ENCODE measurements around the gene PCBP3.
"Not testable (repeated sequence)": the region's sequence is repeated elsewhere in the genome, so short reads cannot be mapped to it uniquely, and the experiment has no call there.

PCBP3 gene

DNA sequence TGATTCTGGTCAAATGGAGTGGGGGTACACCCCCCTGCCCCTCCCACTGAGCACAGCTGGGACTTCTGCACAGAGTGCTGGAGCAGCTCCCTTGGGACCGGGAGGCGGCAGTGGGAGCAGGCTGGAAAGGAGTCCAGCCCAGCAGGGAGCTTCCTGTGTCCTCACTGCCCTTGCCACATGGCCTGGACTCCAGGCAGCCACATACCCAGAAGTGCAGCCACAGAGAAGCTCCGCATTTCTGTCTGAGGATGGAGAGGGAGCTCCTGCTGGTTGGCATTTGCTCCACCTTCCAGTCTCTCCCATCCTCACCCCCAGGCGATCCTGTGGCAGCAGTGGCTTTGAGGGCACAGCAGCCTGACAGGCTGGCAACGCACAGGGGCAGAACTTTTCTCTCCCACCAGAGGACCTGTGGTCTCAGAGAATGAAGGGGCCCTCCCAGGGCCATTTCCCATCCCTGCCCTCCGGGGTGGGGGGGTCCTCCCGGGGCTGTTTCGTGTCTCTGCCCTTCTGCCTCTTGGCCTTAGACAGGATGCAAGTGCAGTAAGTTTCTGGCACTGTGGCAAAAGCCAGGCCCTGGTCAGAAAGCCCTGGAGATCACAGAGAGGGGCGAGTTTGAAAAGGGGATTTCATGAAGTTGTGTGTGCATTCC, 234.4 kb downstream of the PCBP3 start:
- H3K36me3 ChIP-seq (ENCODE audit: control insufficient read depth, insufficient read depth, low read length) = no peaks in the 10 kb centered on the region
- no peak overlapping the region for H3K4me3 ChIP-seq (ENCODE audit: low read depth, low read length)
- no peaks in the 10 kb centered on the region for H3K27me3 ChIP-seq (ENCODE audit: control insufficient read depth, insufficient read depth, low read length)
- no peaks in the 10 kb centered on the region for H3K4me1 ChIP-seq (ENCODE audit: control insufficient read depth, insufficient read depth, low read length)
- H3K9me3 ChIP-seq (ENCODE audit: control insufficient read depth, insufficient read depth, low read length) = no peaks in the 10 kb centered on the region
- no peak overlapping the region for H3K9ac ChIP-seq (ENCODE audit: low read depth, low read length)

DNA sequence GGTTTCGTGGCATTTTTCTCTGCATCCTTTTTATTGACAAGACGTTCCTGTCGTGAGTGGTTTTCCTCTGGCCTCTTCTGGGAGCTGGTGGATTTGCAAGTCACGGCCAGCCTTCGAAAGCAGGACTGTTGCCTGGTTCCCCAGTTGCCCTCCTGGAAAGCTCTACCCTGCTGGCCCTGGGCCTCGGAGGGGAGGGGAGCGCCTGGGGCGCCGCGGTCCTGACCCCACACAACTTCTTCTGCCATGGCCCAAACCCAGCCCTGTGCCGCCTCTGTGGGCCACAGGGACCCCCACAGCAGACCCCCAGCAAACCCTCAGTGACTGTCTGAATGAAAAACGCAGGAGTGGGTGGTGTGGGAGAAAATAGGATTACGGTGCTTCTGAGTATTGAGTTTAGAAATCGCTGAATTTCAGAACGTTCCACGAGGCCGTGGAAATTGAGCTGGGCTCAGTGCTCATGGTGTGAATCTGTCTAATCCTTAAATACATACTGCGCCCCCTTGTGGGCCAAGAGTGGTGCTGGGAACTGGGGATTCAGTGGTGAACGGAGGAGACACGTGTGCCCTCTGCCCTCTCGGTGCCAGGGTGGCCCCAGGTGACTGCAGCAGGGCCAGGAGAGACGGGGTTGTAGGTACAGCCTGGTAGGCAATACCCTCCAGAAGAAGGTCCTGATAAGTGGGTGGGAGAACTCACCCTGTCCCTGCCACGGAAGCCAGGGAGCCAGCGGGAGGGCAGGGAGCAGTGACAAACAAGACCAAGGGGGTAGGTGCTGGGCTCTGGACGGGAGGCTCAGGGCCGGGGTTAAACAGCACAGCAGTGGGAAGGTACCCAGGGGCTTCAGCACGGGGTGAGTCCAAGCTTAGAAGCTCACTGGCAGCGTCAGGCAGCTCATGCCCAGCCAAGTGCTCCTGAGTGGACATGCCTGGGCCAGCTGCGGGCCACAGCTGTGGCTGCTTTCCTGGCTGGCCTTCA, 236.9 kb downstream of the PCBP3 start:
- Histone ChIP-seq H3K36me3 (ENCODE audit: control insufficient read depth, insufficient read depth, low read length) (no peaks in the 10 kb centered on the region), H3K27me3 (ENCODE audit: control insufficient read depth, insufficient read depth, low read length) (no peaks in the 10 kb centered on the region), H3K4me1 (ENCODE audit: control insufficient read depth, insufficient read depth, low read length) (no peaks in the 10 kb centered on the region), H3K9me3 (ENCODE audit: control insufficient read depth, insufficient read depth, low read length) (no peaks in the 10 kb centered on the region), H3K9ac (ENCODE audit: low read depth, low read length) (no peak overlapping the region), H3K4me3 (ENCODE audit: low read depth, low read length) (no peak overlapping the region)

DNA sequence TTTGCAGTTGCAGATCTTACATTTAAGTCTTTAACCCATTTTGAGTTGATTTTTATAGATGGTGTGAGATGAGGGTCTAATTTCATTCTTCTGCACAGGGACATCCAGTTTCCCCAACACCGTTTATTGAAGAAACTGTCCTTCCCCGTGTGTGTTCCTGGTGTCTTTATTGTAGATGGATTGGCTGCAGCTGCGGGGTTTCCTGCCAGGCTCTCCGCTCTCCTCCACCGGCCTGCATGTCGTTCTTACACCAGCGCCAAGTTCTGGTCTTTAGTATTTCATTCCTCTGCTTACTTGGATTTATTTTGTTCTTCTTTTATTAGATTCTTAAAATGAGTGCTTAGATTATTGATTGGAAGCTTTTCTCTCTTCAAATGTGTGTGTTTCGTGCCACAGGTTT, 239.1 kb downstream of the PCBP3 start:
- Histone ChIP-seq H3K4me3 (ENCODE audit: low read depth, low read length) (no peak overlapping the region), H3K9ac (ENCODE audit: low read depth, low read length) (no peak overlapping the region), H3K9me3 (ENCODE audit: control insufficient read depth, insufficient read depth, low read length) (no peaks in the 10 kb centered on the region), H3K36me3 (ENCODE audit: control insufficient read depth, insufficient read depth, low read length) (no peaks in the 10 kb centered on the region), H3K4me1 (ENCODE audit: control insufficient read depth, insufficient read depth, low read length) (no peaks in the 10 kb centered on the region), H3K27me3 (ENCODE audit: control insufficient read depth, insufficient read depth, low read length) (no peaks in the 10 kb centered on the region)

- Histone ChIP-seq H3K9me3 (ENCODE audit: control insufficient read depth, insufficient read depth, low read length) (no peaks in the 10 kb centered on the region), H3K27me3 (ENCODE audit: control insufficient read depth, insufficient read depth, low read length) (no peaks in the 10 kb centered on the region), H3K4me1 (ENCODE audit: control insufficient read depth, insufficient read depth, low read length) (no peaks in the 10 kb centered on the region), H3K9ac (ENCODE audit: low read depth, low read length) (no peak overlapping the region), H3K4me3 (ENCODE audit: low read depth, low read length) (no peak overlapping the region), H3K36me3 (ENCODE audit: control insufficient read depth, insufficient read depth, low read length) (no peaks in the 10 kb centered on the region)
These were observed 239.6 kb downstream of the PCBP3 start for GRCh38 chr21:45883090-45883489.

DNA sequence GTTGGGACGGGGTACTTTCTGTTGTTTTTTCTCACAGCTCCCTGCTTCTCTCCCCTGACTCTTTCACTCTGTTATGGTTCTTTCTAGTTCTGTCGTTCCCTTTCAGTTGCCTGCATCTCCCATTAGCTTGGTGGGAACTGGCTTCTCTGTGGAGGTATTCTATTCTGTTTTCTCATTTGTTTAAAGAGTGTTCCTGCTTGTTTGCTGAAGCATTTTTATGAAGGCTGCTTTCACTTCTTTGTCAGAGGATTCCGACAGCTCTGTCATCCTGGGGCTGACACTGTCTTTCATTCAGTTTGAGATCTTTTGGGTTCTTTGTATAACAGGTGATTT, 242.0 kb downstream of the PCBP3 start:
- Histone ChIP-seq H3K9ac (ENCODE audit: low read depth, low read length) (no peak overlapping the region), H3K9me3 (ENCODE audit: control insufficient read depth, insufficient read depth, low read length) (no peaks in the 10 kb centered on the region), H3K36me3 (ENCODE audit: control insufficient read depth, insufficient read depth, low read length) (no peaks in the 10 kb centered on the region), H3K4me1 (ENCODE audit: control insufficient read depth, insufficient read depth, low read length) (no peaks in the 10 kb centered on the region), H3K4me3 (ENCODE audit: low read depth, low read length) (no peak overlapping the region), H3K27me3 (ENCODE audit: control insufficient read depth, insufficient read depth, low read length) (no peaks in the 10 kb centered on the region)

- H3K36me3 ChIP-seq (ENCODE audit: control insufficient read depth, insufficient read depth, low read length); H3K4me1 ChIP-seq (ENCODE audit: control insufficient read depth, insufficient read depth, low read length); H3K9me3 ChIP-seq (ENCODE audit: control insufficient read depth, insufficient read depth, low read length); H3K4me3 ChIP-seq (ENCODE audit: low read depth, low read length); H3K9ac ChIP-seq (ENCODE audit: low read depth, low read length); H3K27me3 ChIP-seq (ENCODE audit: control insufficient read depth, insufficient read depth, low read length): not testable (repeated sequence)
These were observed 242.5 kb downstream of the PCBP3 start for GRCh38 chr21:45885930-45886601.

DNA sequence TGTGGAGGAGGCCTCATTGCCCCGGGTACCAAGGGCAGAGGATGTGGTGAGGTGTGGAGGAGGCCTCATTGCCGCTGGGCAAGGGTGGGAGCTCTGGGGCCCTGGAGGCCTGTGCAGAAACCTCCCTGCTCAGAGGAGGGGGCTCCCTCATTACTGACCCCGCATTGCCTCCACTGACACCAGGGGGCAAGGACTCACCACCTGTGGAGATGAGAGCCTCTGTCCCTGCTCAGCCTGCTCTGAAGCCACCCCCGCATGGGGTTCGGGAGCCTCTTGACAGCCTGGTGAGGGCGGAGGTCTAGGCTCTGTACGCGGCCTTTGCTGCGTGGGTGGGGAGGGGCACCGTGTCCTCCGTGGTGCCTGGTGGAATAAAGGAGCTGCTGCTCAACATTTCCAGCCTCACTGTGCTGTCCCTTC, 243.1 kb downstream of the PCBP3 start:
- Histone ChIP-seq H3K36me3 (ENCODE audit: control insufficient read depth, insufficient read depth, low read length) (no peaks in the 10 kb centered on the region), H3K27me3 (ENCODE audit: control insufficient read depth, insufficient read depth, low read length) (no peaks in the 10 kb centered on the region), H3K4me3 (ENCODE audit: low read depth, low read length) (no peak overlapping the region), H3K4me1 (ENCODE audit: control insufficient read depth, insufficient read depth, low read length) (no peaks in the 10 kb centered on the region), H3K9me3 (ENCODE audit: control insufficient read depth, insufficient read depth, low read length) (no peaks in the 10 kb centered on the region), H3K9ac (ENCODE audit: low read depth, low read length) (no peak overlapping the region)

DNA sequence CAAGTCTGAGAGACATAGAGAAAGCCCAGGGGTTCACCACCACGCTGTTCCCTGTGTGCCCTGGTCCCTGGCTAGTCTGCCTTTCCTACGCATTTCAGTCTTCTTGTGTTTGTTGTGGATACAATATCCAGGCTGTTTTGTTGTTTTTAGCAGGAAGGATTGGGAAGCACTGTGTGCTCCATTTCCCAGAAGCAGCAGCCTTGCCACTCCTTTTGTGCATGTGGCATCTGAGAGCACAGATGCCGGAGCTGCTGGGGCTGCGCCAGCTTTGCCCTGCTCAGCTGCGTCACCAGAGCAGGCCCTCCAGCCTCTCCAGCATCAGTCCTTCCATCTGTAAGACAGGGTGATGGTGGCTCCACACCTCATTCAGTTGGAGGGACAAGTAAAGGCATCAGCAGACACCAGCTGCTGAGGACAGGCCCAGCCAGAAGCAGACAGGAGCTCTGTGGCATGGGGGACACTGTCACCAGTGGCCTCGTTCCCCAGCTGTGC, 243.6 kb downstream of the PCBP3 start:
- no peaks in the 10 kb centered on the region for H3K4me1 ChIP-seq (ENCODE audit: control insufficient read depth, insufficient read depth, low read length)
- no peaks in the 10 kb centered on the region for H3K9me3 ChIP-seq (ENCODE audit: control insufficient read depth, insufficient read depth, low read length)
- peak overlapping the region; percentile 12 for H3K9ac ChIP-seq (ENCODE audit: low read depth, low read length)
- H3K36me3 ChIP-seq (ENCODE audit: control insufficient read depth, insufficient read depth, low read length) = no peaks in the 10 kb centered on the region
- H3K4me3 ChIP-seq (ENCODE audit: low read depth, low read length) = no peak overlapping the region
- H3K27me3 ChIP-seq (ENCODE audit: control insufficient read depth, insufficient read depth, low read length) = no peaks in the 10 kb centered on the region

GRCh38 chr21:45887788-45888187, 244.3 kb downstream of the PCBP3 start:
- H3K9me3 ChIP-seq (ENCODE audit: control insufficient read depth, insufficient read depth, low read length) = no peaks in the 10 kb centered on the region
- H3K4me3 ChIP-seq (ENCODE audit: low read depth, low read length) = no peak overlapping the region
- H3K4me1 ChIP-seq (ENCODE audit: control insufficient read depth, insufficient read depth, low read length) = no peaks in the 10 kb centered on the region
- no peaks in the 10 kb centered on the region for H3K27me3 ChIP-seq (ENCODE audit: control insufficient read depth, insufficient read depth, low read length)
- H3K36me3 ChIP-seq (ENCODE audit: control insufficient read depth, insufficient read depth, low read length) = no peaks in the 10 kb centered on the region
- H3K9ac ChIP-seq (ENCODE audit: low read depth, low read length) = no peak overlapping the region

- H3K27me3 ChIP-seq (ENCODE audit: control insufficient read depth, insufficient read depth, low read length) = no peaks in the 10 kb centered on the region
- H3K9me3 ChIP-seq (ENCODE audit: control insufficient read depth, insufficient read depth, low read length) = no peaks in the 10 kb centered on the region
- no peaks in the 10 kb centered on the region for H3K4me1 ChIP-seq (ENCODE audit: control insufficient read depth, insufficient read depth, low read length)
- no peak overlapping the region for H3K9ac ChIP-seq (ENCODE audit: low read depth, low read length)
- no peaks in the 10 kb centered on the region for H3K36me3 ChIP-seq (ENCODE audit: control insufficient read depth, insufficient read depth, low read length)
- no peak overlapping the region for H3K4me3 ChIP-seq (ENCODE audit: low read depth, low read length)
These were observed 245.0 kb downstream of the PCBP3 start for GRCh38 chr21:45888386-45889009.

DNA sequence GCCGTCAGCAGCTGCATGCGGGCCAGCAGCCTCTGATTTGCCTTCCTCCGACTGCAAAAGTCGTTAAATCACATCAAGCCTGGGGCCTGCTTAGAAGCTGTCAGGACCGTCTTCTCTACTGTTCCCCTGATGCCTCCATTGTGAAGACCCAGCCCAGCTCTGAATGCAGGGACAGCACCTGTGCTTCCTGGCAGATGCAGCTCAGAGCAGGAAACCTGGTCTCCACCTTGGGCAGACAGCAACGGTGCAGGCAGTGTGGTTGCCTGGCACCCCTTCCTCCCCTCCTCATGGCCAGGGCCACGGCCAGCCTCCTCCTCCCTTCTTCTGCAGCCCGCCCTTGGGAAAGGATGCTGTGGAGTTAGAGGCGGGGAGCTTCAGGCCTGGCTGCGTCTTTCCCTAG, 245.7 kb downstream of the PCBP3 start:
- no peak overlapping the region for H3K9ac ChIP-seq (ENCODE audit: low read depth, low read length)
- no peak overlapping the region for H3K4me3 ChIP-seq (ENCODE audit: low read depth, low read length)
- no peaks in the 10 kb centered on the region for H3K36me3 ChIP-seq (ENCODE audit: control insufficient read depth, insufficient read depth, low read length)
- H3K4me1 ChIP-seq (ENCODE audit: control insufficient read depth, insufficient read depth, low read length) = no peaks in the 10 kb centered on the region
- H3K9me3 ChIP-seq (ENCODE audit: control insufficient read depth, insufficient read depth, low read length) = no peaks in the 10 kb centered on the region
- no peaks in the 10 kb centered on the region for H3K27me3 ChIP-seq (ENCODE audit: control insufficient read depth, insufficient read depth, low read length)

Data from iPS-15b (cell line).